Smooth muscle cell (in vitro differentiated cells): ENCODE results near the gene SETBP1. TPM values are rescaled to one million over a fixed set of nuclear protein-coding genes. Genes with fewer than 3 reads are reported as not detected.

Experiments
- DNase-seq: peaks from one replicate; lab custom pipeline; 2025; ENCODE audit not compliant: unreplicated experiment; lab: John Stamatoyannopoulos, UW
- H2AFZ ChIP-seq: fragments of 200-600 bp; sonication (generic); 2 replicates; pipeline ENCODE4 v1.6.0; 2016; ENCODE audit warnings: antibody characterized with exemption, low read depth, mild to moderate bottlenecking
- H3F3A ChIP-seq: fragments of 200-600 bp; sonication (generic); 2 replicates; pipeline ENCODE4 v1.6.0; 2017; ENCODE audit warnings: antibody characterized with exemption, low read depth
- H3K27ac ChIP-seq: fragments of 200-600 bp; sonication (generic); 2 replicates; pipeline ENCODE4 v1.5.1; 2016; ENCODE audit warnings: low read depth, mild to moderate bottlenecking
- H3K27me3 ChIP-seq: fragments of 200-600 bp; sonication (generic); 2 replicates; pipeline ENCODE4 v1.6.1; 2016; ENCODE audit warnings: low read depth, mild to moderate bottlenecking
- H3K36me3 ChIP-seq: fragments of 200-600 bp; sonication (generic); 2 replicates; pipeline ENCODE4 v1.5.1; 2016; ENCODE audit warnings: low read depth
- H3K4me1 ChIP-seq: fragments of 200-600 bp; sonication (generic); 2 replicates; pipeline ENCODE4 v1.5.1; 2016; ENCODE audit warnings: low read depth
- H3K4me2 ChIP-seq: fragments of 200-600 bp; sonication (generic); 2 replicates; pipeline ENCODE4 v1.6.0; 2016; ENCODE audit warnings: mild to moderate bottlenecking
- H3K4me3 ChIP-seq: fragments of 200-600 bp; sonication (generic); 2 replicates; pipeline ENCODE4 v1.5.1; 2016; ENCODE audit warnings: mild to moderate bottlenecking
- H3K79me2 ChIP-seq: fragments of 200-600 bp; sonication (generic); 2 replicates; pipeline ENCODE4 v1.6.0; 2016; ENCODE audit warnings: low read depth, mild to moderate bottlenecking
- H3K9ac ChIP-seq: fragments of 200-600 bp; sonication (generic); 2 replicates; pipeline ENCODE4 v1.6.0; 2016; ENCODE audit warnings: low read depth
- H3K9me3 ChIP-seq: fragments of 200-600 bp; sonication (generic); replicated peaks from 2 replicates; pipeline ENCODE4 v1.5.1; 2016; ENCODE audit warnings: low read depth
- H4K20me1 ChIP-seq: fragments of 200-600 bp; sonication (generic); 2 replicates; pipeline ENCODE4 v1.6.0; 2016; ENCODE audit warnings: low read depth
- WGBS: methylation state at CpG from one replicate; pipeline ENCODE4 v1.1.7; 2016; ENCODE audit warnings: low lambda C conversion rate; 5-methylcytosine and 5-hydroxymethylcytosine counted together
- polyA plus RNA-seq: library from polyadenylated mRNA; unstranded; fragments of >200 nt; fragmentation: Nextera tagmentation; extraction: Ambion mirVana; gene quantifications from 2 replicates; pipeline ENCODE4 v1.2.1, GENCODE V29; 2016
- total RNA-seq: library from RNA; depleted of rRNA; stranded (reverse); fragments of >200 nt; gene quantifications from 2 replicates; pipeline ENCODE4 v1.2.3, GENCODE V29; 2014
- TF ChIP-seq, protein P1 (sequence below): fragments of 200-600 bp; sonication (generic); IDR thresholded peaks from 2 replicates; pipeline ENCODE4 v1.5.1; 2017; ENCODE audit warnings: borderline replicate concordance, mild to moderate bottlenecking, antibody characterized with exemption; ENCODE audit not compliant: insufficient read depth, poor library complexity, severe bottlenecking

SETBP1 gene
- total and polyA plus RNA-seq, 2 experiments from 2014 or later, result 6.1 to 17.7 TPM

DNA sequence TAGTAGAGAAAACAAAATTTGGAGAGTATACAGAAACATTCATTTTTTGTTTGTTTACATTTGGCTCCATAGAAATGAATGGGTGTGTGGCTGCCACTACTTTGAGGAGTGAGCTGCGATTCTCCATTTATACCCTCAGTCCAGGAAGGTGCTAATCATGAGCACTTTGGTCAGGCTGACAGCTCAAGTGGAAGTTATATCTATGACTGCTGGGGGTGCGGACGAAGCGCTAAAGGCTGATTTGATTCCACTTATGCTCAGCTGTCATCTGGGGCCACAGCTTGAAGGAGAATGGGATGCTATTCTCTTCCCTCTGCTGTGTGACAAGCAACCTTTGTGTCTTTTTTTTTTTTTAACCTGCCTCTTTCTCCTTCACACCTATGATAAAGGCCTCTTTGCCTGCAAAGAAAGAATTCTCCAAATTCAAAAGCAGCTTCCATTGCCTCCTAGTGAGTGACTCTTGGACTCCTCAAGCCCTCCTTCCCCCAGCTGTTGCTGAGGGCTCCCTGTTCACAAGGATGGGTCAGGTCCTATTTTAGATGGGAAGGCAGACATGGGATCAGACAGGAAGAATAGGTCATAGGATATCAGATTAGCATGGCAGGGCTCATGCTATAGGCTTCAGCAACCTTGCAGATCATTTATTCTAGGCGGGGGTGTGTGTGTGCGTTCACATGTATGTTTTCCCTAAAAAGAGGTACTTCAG lies 201.6 kb downstream of the SETBP1 start:
- WGBS, result 95% methylated on average over 6 of the region's 6 CpGs
- TF ChIP-seq, protein P1, sequence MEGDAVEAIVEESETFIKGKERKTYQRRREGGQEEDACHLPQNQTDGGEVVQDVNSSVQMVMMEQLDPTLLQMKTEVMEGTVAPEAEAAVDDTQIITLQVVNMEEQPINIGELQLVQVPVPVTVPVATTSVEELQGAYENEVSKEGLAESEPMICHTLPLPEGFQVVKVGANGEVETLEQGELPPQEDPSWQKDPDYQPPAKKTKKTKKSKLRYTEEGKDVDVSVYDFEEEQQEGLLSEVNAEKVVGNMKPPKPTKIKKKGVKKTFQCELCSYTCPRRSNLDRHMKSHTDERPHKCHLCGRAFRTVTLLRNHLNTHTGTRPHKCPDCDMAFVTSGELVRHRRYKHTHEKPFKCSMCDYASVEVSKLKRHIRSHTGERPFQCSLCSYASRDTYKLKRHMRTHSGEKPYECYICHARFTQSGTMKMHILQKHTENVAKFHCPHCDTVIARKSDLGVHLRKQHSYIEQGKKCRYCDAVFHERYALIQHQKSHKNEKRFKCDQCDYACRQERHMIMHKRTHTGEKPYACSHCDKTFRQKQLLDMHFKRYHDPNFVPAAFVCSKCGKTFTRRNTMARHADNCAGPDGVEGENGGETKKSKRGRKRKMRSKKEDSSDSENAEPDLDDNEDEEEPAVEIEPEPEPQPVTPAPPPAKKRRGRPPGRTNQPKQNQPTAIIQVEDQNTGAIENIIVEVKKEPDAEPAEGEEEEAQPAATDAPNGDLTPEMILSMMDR, result no peak
- no peak overlapping the region for H3K4me2 ChIP-seq

DNA sequence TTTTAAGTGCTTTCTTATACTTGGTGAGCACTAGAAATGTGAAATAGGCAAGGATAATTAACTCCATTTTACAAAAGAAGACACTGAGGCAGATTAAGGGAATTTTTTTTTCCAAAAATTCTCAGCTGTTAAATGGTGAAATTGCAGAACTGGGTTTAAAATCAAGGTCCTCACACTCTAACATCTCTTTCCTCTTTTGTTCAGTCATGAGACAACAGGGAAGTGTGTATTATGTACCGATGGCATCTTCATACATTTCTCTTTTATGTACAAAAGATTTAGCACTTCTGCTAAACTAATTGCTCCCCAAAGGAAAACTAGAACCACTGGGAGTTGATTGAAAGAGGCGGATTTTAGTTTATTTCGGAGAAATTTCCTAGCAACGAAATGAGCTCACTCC lies 203.0 kb downstream of the SETBP1 start:
- no peak overlapping the region for H2AFZ ChIP-seq
- WGBS, result 98% methylated on average over 4 of the region's 4 CpGs
- no peaks in the 10 kb centered on the region for H3K79me2 ChIP-seq
- H3K27ac ChIP-seq, result no peak overlapping the region
- no peak for DNase-seq
- H3F3A ChIP-seq, result peaks cover 12% of the 10 kb centered on the region
- no peaks in the 10 kb centered on the region for H3K27me3 ChIP-seq
- H4K20me1 ChIP-seq, result no peaks in the 10 kb centered on the region
- no peak overlapping the region for H3K9ac ChIP-seq
- no peaks in the 10 kb centered on the region for H3K36me3 ChIP-seq
- H3K4me3 ChIP-seq, result no peak overlapping the region
- no peak overlapping the region for H3K4me2 ChIP-seq
- no peaks in the 10 kb centered on the region for H3K4me1 ChIP-seq
- TF ChIP-seq, protein P1, result no peak
- no peaks in the 10 kb centered on the region for H3K9me3 ChIP-seq

More for the DNA sequence above, 201.6 kb downstream of the SETBP1 start:
- no peaks in the 10 kb centered on the region for H4K20me1 ChIP-seq
- H3K36me3 ChIP-seq, result no peaks in the 10 kb centered on the region
- no peak overlapping the region for H3K27ac ChIP-seq
- DNase-seq, result no peak
- no peaks in the 10 kb centered on the region for H3K9me3 ChIP-seq
- H3K4me3 ChIP-seq, result no peak overlapping the region
- no peak overlapping the region for H3K9ac ChIP-seq
- no peaks in the 10 kb centered on the region for H3F3A ChIP-seq
- no peak overlapping the region for H2AFZ ChIP-seq
- H3K27me3 ChIP-seq, result no peaks in the 10 kb centered on the region
- H3K4me1 ChIP-seq, result no peaks in the 10 kb centered on the region
- no peaks in the 10 kb centered on the region for H3K79me2 ChIP-seq

DNA sequence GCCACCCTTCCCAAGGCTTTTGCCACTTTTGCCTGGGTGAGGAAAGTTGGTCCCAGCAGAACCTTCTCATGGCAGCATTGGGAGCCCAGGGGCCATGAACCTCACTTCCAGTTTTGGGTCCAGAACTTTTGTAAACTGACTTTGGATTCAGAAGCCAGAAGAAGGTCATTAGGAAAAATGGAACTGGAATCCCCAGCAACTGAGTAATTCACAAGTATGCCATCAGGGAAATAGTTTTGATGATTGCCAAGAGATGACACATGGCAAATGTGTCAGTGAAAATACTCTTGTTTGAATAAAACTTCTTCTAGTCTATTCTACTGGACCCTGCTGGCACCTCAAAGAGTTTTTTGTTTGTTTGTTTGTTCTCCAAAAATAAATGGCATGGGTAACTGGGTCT lies 203.7 kb downstream of the SETBP1 start:
- TF ChIP-seq, protein P1, result no peak
- no peak overlapping the region for H3K4me2 ChIP-seq
- no peaks in the 10 kb centered on the region for H3K36me3 ChIP-seq
- no peaks in the 10 kb centered on the region for H4K20me1 ChIP-seq
- peaks cover 19% of the 10 kb centered on the region for H3F3A ChIP-seq
- no peak overlapping the region for H3K4me3 ChIP-seq
- no peak overlapping the region for H3K9ac ChIP-seq
- H3K27ac ChIP-seq, result no peak overlapping the region
- DNase-seq, result no peak
- no peaks in the 10 kb centered on the region for H3K79me2 ChIP-seq
- no peaks in the 10 kb centered on the region for H3K27me3 ChIP-seq
- no peak overlapping the region for H2AFZ ChIP-seq
- no peaks in the 10 kb centered on the region for H3K4me1 ChIP-seq
- H3K9me3 ChIP-seq, result no peaks in the 10 kb centered on the region

DNA sequence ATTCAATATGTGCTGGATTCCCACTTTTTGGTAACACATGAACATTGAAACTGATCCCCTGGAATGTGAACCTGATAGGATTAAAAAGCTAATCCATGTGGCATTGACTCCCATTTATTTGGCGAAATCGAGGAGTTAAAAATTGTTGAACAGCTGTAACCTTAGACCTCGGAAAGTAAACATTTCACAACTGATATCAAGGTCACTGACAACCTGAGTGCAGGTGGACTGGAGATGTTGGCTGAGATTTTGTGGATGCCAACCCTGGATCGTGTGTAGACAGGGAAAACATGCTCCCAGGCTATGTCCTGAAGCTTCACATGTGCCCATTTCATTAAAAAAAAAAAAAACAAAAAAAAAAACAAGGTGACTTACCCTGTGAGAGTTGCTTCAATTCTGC lies 204.8 kb downstream of the SETBP1 start:
- TF ChIP-seq, protein P1, result no peak
- Histone ChIP-seq H3K9ac (no peak overlapping the region), H4K20me1 (no peaks in the 10 kb centered on the region), H3K9me3 (no peaks in the 10 kb centered on the region), H3K4me1 (no peaks in the 10 kb centered on the region), H3F3A (peaks cover 23% of the 10 kb centered on the region), H2AFZ (no peak overlapping the region), H3K4me2 (no peak overlapping the region), H3K27me3 (no peaks in the 10 kb centered on the region), H3K79me2 (no peaks in the 10 kb centered on the region), H3K36me3 (no peaks in the 10 kb centered on the region), H3K27ac (no peak overlapping the region), H3K4me3 (no peak overlapping the region)
- DNase-seq, result no peak
- 95% methylated on average over 4 of the region's 4 CpGs for WGBS
